GM12891 (cell line): ENCODE results near the gene SCD5.

ENCODE experiments used
- POLR2A ChIP-seq: IDR thresholded peaks from 2 replicates; pipeline ENCODE4 v1.6.1; 2011; ENCODE audit warnings: low read depth, low read length, control low read depth
- POLR2AphosphoS5 ChIP-seq: IDR thresholded peaks from 2 replicates; pipeline ENCODE4 v1.6.1; 2011; ENCODE audit warnings: low read depth, low read length, control low read depth
- TAF1 ChIP-seq: IDR thresholded peaks from 2 replicates; pipeline ENCODE4 v1.6.1; 2011; ENCODE audit warnings: low read depth, low read length, control low read depth

DNA sequence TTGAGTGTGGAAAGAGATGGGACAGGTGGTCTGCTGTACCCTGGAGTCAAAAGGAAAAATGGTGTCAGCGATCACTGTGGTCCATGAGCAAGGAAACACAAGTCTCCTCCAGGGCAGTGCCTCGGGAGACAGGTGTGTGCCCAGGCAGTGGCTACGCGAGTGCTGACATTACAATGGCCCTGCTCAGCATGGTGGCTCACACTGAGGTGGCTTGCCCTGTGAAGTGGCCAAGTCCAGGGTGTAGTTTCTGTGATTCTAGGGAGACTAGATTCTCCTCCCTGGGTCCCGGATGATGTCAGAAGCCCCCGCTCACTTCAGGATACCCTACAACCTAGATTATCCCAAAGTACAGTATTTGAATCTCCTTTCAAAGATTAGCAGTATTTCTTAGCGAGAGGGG is 192.0 kb downstream of the SCD5 start:
- TF ChIP-seq POLR2A (no peak), POLR2AphosphoS5 (no peak), TAF1 (no peak)
